Keratinocyte (primary cell): ENCODE data around the gene PSMB10.
A peak's percentile ranks its signal among the peaks of the same experiment; 100 is the strongest.

Experiments used
- EZH2 ChIP-seq: IDR thresholded peaks from one replicate; pipeline ENCODE4 v1.6.1; 2012; ENCODE audit warnings: inconsistent platforms, mild to moderate bottlenecking, low read length, moderate library complexity
- TF ChIP-seq, protein P1 (sequence below), 3 experiments: IDR thresholded peaks in 1 of 3; conservative IDR thresholded peaks in 1 of 3; optimal IDR thresholded peaks in 1 of 3; 2 replicates in 2 of 3; 3 replicates in 1 of 3; pipeline versions ENCODE3 to v1.5.1; 2011; ENCODE audit warnings: low read length in 3 of 3, mild to moderate bottlenecking in 3 of 3, moderate library complexity in 2 of 3, control low read depth in 1 of 3, inconsistent platforms in 1 of 3; ENCODE audit not compliant: insufficient read depth in 2 of 3; ENCODE audit errors: extremely low read depth in 1 of 3

DNA sequence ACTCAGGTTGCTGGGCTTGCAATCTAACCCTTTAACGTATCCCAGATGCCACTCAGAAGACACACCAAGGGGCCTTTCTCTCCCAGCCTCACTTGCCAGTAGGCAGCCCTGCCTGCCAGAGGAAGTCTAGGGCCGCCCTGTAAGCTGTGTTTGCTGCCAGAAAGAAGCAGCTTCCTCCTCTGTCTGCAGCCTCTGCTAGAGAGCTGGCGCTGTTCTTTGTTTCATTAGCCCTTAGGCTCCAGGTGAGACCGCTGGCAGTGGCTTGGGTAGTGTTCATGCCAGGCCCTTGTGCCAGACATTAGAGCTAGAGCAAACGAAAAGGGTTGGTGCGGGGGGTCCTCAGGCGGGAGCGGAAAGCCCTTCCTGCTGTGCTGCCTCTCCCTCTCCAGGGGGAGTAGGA, 13.9 kb downstream of the PSMB10 start:
- TF ChIP-seq, protein P1, sequence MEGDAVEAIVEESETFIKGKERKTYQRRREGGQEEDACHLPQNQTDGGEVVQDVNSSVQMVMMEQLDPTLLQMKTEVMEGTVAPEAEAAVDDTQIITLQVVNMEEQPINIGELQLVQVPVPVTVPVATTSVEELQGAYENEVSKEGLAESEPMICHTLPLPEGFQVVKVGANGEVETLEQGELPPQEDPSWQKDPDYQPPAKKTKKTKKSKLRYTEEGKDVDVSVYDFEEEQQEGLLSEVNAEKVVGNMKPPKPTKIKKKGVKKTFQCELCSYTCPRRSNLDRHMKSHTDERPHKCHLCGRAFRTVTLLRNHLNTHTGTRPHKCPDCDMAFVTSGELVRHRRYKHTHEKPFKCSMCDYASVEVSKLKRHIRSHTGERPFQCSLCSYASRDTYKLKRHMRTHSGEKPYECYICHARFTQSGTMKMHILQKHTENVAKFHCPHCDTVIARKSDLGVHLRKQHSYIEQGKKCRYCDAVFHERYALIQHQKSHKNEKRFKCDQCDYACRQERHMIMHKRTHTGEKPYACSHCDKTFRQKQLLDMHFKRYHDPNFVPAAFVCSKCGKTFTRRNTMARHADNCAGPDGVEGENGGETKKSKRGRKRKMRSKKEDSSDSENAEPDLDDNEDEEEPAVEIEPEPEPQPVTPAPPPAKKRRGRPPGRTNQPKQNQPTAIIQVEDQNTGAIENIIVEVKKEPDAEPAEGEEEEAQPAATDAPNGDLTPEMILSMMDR (optimal IDR thresholded peaks at IDR 0.05 in 1 of 3, IDR thresholded peaks at IDR 0.05 in 1 of 3, conservative IDR thresholded peaks at IDR 0.05 in 1 of 3; ENCODE audit: extremely low read depth in 1 of 3, insufficient read depth in 2 of 3, low read length in 3 of 3), result peak in 2 of 3 experiments; percentile 21 to 23
- no peak for TF ChIP-seq EZH2
